Left lung (tissue), 10 donors: ENCODE data around the gene OSTF1. TPM values are rescaled to one million over a fixed set of nuclear protein-coding genes. Genes with fewer than 3 reads are reported as not detected.
A peak's percentile ranks its signal among the peaks of the same experiment; 100 is the strongest.

Experiments used
- ATAC-seq: fragments of 200-7000 bp; cut with Tn5 transposase; one replicate; pipeline ENCODE4 v1.9.1; 2020; ENCODE audit warnings: moderate library complexity
- DNase-seq, 4 donors: peaks; one replicate each; pipeline ENCODE4 v3.0.0-alpha.2; 2013 to 2020
- H3K27ac ChIP-seq, 2 donors: fragments of 200-600 bp; sonication (generic) in 1 of 2; one replicate each; pipeline versions ENCODE4 v1.5.0 to v1.8.0; 2020 to 2021
- H3K27me3 ChIP-seq, 2 donors: fragments of 200-600 bp; sonication (generic) in 1 of 2; one replicate each; pipeline versions ENCODE4 v1.5.0 to v1.8.0; 2020 to 2021
- H3K36me3 ChIP-seq, 2 donors: fragments of 200-600 bp; sonication (generic) in 1 of 2; one replicate each; pipeline versions ENCODE4 v1.5.0 to v1.8.0; 2020 to 2021
- H3K4me1 ChIP-seq, 2 donors: fragments of 200-600 bp; one replicate each; pipeline ENCODE4 v1.8.0; 2021
- H3K4me3 ChIP-seq, 2 donors: fragments of 200-600 bp; sonication (generic) in 1 of 2; one replicate each; pipeline versions ENCODE4 v1.5.0 to v1.8.0; 2020 to 2021; ENCODE audit warnings: mild to moderate bottlenecking in 1 of 2
- H3K9me3 ChIP-seq, 2 donors: fragments of 200-600 bp; sonication (generic) in 1 of 2; one replicate each; pipeline versions ENCODE4 v1.5.0 to v1.8.0; 2020 to 2021
- intact Hi-C, 2 donors: fragments of 100-400 bp; cut with DNase I; formaldehyde crosslinking; loops; one replicate each; pipeline versions ENCODE4 v1.11.2 to v1.14.2; 2022
- polyA plus RNA-seq, 6 donors: library from polyadenylated mRNA; unstranded; fragments of 120-200 nt; gene quantifications; one replicate each; pipeline ENCODE4 v1.2.1, GENCODE V29; 2013; ENCODE audit not compliant: insufficient read length in 6 of 6
- total RNA-seq, 2 donors: library from RNA; stranded (reverse); fragmentation: NEBNext Ultra II Directional; extraction: Animal tissue kit (Norgen Biotek cat#: 25700); gene quantifications; one replicate each; pipeline ENCODE4 v1.2.1, GENCODE V29; 2021
- TF ChIP-seq, protein P1 (sequence below), 2 donors: fragments of 200-600 bp; sonication (generic) in 1 of 2; IDR thresholded peaks; one replicate each; pipeline versions ENCODE4 v1.5.0 to v1.8.0; 2021; ENCODE audit warnings: antibody characterized with exemption in 2 of 2
- donor health status: DM: no; HTN: yes; CAD: no.
- donor health status: DM: no; HTN: no; CAD: no.

Gene OSTF1
- total and polyA plus RNA-seq, 8 donors, result 54.8 to 94.7 (median 61.9) TPM

DNA sequence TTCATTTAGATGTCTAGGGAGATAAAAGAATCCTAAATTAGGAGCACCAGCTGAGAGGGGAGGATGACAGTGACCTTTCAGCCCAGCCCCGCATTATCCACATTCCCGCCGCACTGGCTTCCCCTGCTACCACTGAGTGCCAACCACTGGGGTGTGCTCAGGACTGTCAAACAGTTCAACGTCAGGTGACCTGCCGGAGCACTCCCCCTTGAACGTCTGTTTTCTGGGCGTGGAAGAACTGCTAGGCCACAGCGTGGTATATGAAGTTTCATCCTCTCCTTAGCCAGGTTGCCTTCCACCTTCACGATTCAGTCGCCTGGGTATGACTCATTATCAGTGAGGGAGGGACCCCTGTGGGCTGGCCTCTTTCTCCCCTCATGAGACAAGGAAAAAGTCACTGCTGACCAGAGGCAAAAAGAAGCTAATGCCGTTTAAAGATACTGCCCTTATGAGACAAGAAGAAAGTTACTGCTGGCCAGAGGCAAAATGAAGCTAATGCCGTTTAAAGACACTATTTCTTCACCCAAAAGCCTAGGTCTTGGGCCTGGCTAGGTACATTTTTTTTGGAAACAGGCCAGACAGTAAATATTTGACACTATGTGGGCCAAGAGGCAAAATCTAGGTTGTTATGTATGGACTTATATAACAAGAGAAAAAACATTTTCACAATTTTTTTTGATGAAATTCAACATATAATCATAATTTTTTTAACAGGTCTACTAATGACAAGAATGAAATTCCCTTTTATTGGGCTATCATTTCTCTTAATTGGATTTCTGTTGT is 4.9 kb upstream of the OSTF1 start:
- Histone ChIP-seq H3K36me3 (peaks cover 0 to 33% of the 10 kb centered on the region in 2 donors), H3K4me3 (no peak overlapping the region), H3K27ac (peak overlapping the region; percentile 39 to 100), H3K9me3 (no peaks in the 10 kb centered on the region), H3K4me1 (peaks cover 14 to 38% of the 10 kb centered on the region in 2 donors), H3K27me3 (no peaks in the 10 kb centered on the region)
- DNase-seq, result peak in 2 of 4 donors; percentile 68 to 75
- ATAC-seq, result peak; percentile 51
- intact Hi-C loops, result loop anchor here in 1 of 2 donors (10.0 kb wide), 1 partner anchor 61 kb away; no protein-coding TSS in a partner anchor
- TF ChIP-seq, protein P1, sequence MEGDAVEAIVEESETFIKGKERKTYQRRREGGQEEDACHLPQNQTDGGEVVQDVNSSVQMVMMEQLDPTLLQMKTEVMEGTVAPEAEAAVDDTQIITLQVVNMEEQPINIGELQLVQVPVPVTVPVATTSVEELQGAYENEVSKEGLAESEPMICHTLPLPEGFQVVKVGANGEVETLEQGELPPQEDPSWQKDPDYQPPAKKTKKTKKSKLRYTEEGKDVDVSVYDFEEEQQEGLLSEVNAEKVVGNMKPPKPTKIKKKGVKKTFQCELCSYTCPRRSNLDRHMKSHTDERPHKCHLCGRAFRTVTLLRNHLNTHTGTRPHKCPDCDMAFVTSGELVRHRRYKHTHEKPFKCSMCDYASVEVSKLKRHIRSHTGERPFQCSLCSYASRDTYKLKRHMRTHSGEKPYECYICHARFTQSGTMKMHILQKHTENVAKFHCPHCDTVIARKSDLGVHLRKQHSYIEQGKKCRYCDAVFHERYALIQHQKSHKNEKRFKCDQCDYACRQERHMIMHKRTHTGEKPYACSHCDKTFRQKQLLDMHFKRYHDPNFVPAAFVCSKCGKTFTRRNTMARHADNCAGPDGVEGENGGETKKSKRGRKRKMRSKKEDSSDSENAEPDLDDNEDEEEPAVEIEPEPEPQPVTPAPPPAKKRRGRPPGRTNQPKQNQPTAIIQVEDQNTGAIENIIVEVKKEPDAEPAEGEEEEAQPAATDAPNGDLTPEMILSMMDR (IDR thresholded peaks at IDR 0.05), result no peak

DNA sequence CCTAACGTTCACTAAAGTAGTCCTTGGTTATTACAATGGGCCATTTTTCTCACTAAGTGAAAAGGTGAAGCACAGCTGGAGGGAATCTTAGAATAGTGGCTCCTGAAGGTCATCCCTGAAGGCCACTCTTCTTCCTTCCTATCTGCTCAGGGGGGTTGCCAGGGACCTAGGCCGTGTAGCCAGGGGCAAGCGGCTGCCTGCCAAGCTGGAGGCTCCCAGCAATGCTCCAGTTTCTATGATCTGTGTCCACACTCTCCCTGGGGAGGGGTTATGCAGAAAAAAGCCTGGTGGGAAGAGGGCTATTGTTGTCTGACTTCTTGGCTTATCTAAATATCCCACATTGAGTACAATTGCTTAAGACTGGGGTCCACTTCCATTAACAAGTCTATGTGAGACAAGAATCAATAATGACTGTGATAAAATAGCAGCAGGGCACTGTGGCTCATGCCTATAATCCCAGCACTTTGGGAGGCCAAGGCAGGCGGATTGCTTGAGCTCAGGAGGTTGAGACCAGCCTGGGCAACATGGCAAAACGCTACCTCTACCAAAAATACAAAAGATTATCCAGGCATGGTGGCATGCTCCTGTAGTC is 4.1 kb upstream of the OSTF1 start:
- TF ChIP-seq, protein P1 (IDR thresholded peaks at IDR 0.05), result no peak
- Histone ChIP-seq H3K4me1 (peaks cover 14 to 38% of the 10 kb centered on the region in 2 donors), H3K27me3 (no peaks in the 10 kb centered on the region), H3K4me3 (no peak overlapping the region), H3K9me3 (no peaks in the 10 kb centered on the region), H3K27ac (peak overlapping the region; percentile 39 to 100), H3K36me3 (peaks cover 0 to 33% of the 10 kb centered on the region in 2 donors)
- DNase-seq (no peak), ATAC-seq (no peak)
- intact Hi-C loops, result loop anchor here in 1 of 2 donors (10.0 kb wide), 1 partner anchor 61 kb away; no protein-coding TSS in a partner anchor

DNA sequence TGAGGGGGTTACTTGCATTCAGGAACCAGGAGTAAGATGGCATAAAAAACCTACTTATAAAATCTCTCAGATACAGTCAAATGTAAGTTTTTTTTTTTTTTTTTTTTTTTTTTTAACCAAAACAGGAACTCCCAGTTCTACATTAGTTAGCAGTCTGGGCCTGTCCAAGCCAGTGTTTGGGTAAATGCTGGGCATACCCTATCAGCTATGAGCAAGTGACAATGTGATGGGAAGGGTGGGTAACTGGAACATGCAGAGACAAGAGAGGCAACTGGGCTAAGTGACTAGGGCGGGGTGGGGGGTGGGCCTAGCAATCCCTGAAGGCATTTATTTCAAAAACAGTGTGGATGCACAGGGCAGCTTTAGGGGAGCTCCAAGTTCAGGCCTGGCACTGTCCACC is 2.7 kb upstream of the OSTF1 start:
- peak overlapping the region in 1 of 2 donors; percentile 93 for H3K4me3 ChIP-seq
- H3K9me3 ChIP-seq, result no peaks in the 10 kb centered on the region
- TF ChIP-seq, protein P1 (IDR thresholded peaks at IDR 0.05), result no peak
- peak overlapping the region; percentile 94 to 100 for H3K27ac ChIP-seq
- H3K36me3 ChIP-seq, result peaks cover 0 to 20% of the 10 kb centered on the region in 2 donors
- no peak for ATAC-seq
- DNase-seq, result no peak
- intact Hi-C loops, result loop anchor here in 1 of 2 donors (10.0 kb wide), 1 partner anchor 59 kb away; no protein-coding TSS in a partner anchor
- no peaks in the 10 kb centered on the region for H3K27me3 ChIP-seq
- peaks cover 19 to 50% of the 10 kb centered on the region in 2 donors for H3K4me1 ChIP-seq

DNA sequence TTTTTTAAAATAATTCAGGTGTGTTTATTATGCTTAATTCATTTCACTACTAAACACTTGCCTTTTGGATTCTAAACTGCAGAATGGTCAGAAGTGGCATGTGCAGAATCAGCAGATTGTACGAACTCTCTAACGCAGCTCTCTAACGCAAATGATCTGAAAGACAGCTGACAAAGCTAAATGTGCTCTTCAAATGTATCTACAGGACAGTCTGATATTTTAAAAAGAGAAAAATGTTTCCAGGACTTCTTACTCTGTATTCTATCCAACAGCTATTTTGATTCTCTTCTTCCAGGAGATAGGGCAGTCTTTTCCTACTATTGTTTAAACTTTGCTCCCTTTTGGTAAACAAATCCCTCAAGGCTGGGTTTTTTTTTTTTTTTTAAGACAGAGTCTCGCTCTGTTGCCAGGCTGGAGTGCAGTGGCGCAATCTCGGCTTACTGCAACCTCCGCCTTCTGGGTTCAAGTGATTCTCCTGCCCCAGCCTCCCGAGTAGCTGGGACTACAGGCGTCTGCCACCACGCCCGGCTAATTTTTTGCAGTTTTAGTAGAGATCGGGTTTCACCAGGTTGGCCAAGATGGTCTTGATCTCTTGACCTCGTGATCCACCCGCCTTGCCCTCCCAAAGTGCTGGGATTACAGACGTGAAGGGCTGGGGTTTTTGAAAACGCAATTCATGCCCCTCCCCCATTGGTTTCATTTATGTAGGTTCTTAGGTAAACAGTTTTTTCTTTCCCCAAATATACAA is 1.6 kb upstream of the OSTF1 start:
- H3K9me3 ChIP-seq, result no peaks in the 10 kb centered on the region
- peaks cover 30 to 61% of the 10 kb centered on the region in 2 donors for H3K4me1 ChIP-seq
- H3K27ac ChIP-seq, result peak overlapping the region; percentile 94 to 100
- DNase-seq, result peak in 1 of 4 donors; percentile 56
- intact Hi-C loops, result loop anchor here in 1 of 2 donors (10.0 kb wide), 1 partner anchor 58 kb away; no protein-coding TSS in a partner anchor
- no peak for ATAC-seq
- H3K36me3 ChIP-seq, result peaks cover 0 to 10% of the 10 kb centered on the region in 2 donors
- TF ChIP-seq, protein P1 (IDR thresholded peaks at IDR 0.05), result no peak
- no peaks in the 10 kb centered on the region for H3K27me3 ChIP-seq
- peak overlapping the region; percentile 71 to 93 for H3K4me3 ChIP-seq
